Skin epidermis (tissue), 12 donors: ENCODE measurements around the gene CDH13.
"Not testable (repeated sequence)": the region's sequence is repeated elsewhere in the genome, so short reads cannot be mapped to it uniquely, and the experiment has no call there.

Experiments
- H3K27ac ChIP-seq, 21 experiments: fragments of 200-600 bp; sonication (generic) in 11 of 21; one replicate each; pipeline ENCODE4 v1.5.0; 2020; ENCODE audit warnings: mild to moderate bottlenecking in 3 of 21, inconsistent platforms in 2 of 21, moderate library complexity in 2 of 21
- H3K4me3 ChIP-seq, 7 experiments: fragments of 200-600 bp; sonication (generic) in 2 of 7; one replicate each; pipeline ENCODE4 v1.5.0; 2020; ENCODE audit warnings: inconsistent platforms in 2 of 7, mild to moderate bottlenecking in 2 of 7, moderate library complexity in 1 of 7

Gene CDH13

GRCh38 chr16:82899731-82900450 lies 273.1 kb downstream of the CDH13 start:
- H3K4me3 ChIP-seq = no peak overlapping the region
- no peak overlapping the region for H3K27ac ChIP-seq

GRCh38 chr16:82900559-82900958 lies 273.8 kb downstream of the CDH13 start:
- no peak overlapping the region for H3K27ac ChIP-seq
- H3K4me3 ChIP-seq = no peak overlapping the region

GRCh38 chr16:82911925-82912324 lies 285.2 kb downstream of the CDH13 start:
- no peak overlapping the region for H3K4me3 ChIP-seq
- no peak overlapping the region for H3K27ac ChIP-seq

- Histone ChIP-seq H3K4me3 (no peak overlapping the region), H3K27ac (no peak overlapping the region)
Observed at GRCh38 chr16:82915139-82915824, 288.5 kb downstream of the CDH13 start.

GRCh38 chr16:82917886-82918595 lies 291.3 kb downstream of the CDH13 start:
- Histone ChIP-seq H3K27ac (no peak overlapping the region), H3K4me3 (no peak overlapping the region)

GRCh38 chr16:82924075-82924854 lies 297.5 kb downstream of the CDH13 start:
- Histone ChIP-seq H3K4me3 (no peak overlapping the region), H3K27ac (no peak overlapping the region)

GRCh38 chr16:82926500-82926899 lies 299.7 kb downstream of the CDH13 start:
- H3K27ac ChIP-seq = no peak overlapping the region

GRCh38 chr16:82933933-82934332 lies 307.2 kb downstream of the CDH13 start:
- not testable (repeated sequence) for H3K4me3 ChIP-seq, H3K27ac ChIP-seq

More at GRCh38 chr16:82926500-82926899, 299.7 kb downstream of the CDH13 start:
- no peak overlapping the region for H3K4me3 ChIP-seq

GRCh38 chr16:82935766-82936165 lies 309.0 kb downstream of the CDH13 start:
- Histone ChIP-seq H3K4me3 (no peak overlapping the region), H3K27ac (no peak overlapping the region)

GRCh38 chr16:82936941-82937551 lies 310.3 kb downstream of the CDH13 start:
- no peak overlapping the region for H3K4me3 ChIP-seq
- no peak overlapping the region for H3K27ac ChIP-seq

GRCh38 chr16:82937926-82938520 lies 311.3 kb downstream of the CDH13 start:
- Histone ChIP-seq H3K27ac (no peak overlapping the region), H3K4me3 (no peak overlapping the region)

GRCh38 chr16:82943371-82943770 lies 316.6 kb downstream of the CDH13 start:
- no peak overlapping the region for H3K4me3 ChIP-seq

GRCh38 chr16:82945420-82946101 lies 318.8 kb downstream of the CDH13 start:
- no peak overlapping the region for H3K27ac ChIP-seq
- H3K4me3 ChIP-seq = no peak overlapping the region

More at GRCh38 chr16:82943371-82943770, 316.6 kb downstream of the CDH13 start:
- no peak overlapping the region for H3K27ac ChIP-seq

GRCh38 chr16:82947698-82948097 lies 320.9 kb downstream of the CDH13 start:
- Histone ChIP-seq H3K4me3 (no peak overlapping the region), H3K27ac (no peak overlapping the region)

- Histone ChIP-seq H3K27ac (no peak overlapping the region), H3K4me3 (no peak overlapping the region)
Observed at GRCh38 chr16:82949016-82949415, 322.2 kb downstream of the CDH13 start.

- no peak overlapping the region for H3K4me3 ChIP-seq
- no peak overlapping the region for H3K27ac ChIP-seq
Observed at GRCh38 chr16:82953517-82953916, 326.7 kb downstream of the CDH13 start.

GRCh38 chr16:82954224-82954929 lies 327.6 kb downstream of the CDH13 start:
- H3K27ac ChIP-seq = no peak overlapping the region
- no peak overlapping the region for H3K4me3 ChIP-seq

GRCh38 chr16:82955741-82956348 lies 329.1 kb downstream of the CDH13 start:
- no peak overlapping the region for H3K27ac ChIP-seq
- no peak overlapping the region for H3K4me3 ChIP-seq
